ENCODE measurements around the gene GLRX5.
"Not testable (repeated sequence)": the region's sequence is repeated elsewhere in the genome, so short reads cannot be mapped to it uniquely, and the experiment has no call there.

The GLRX5 gene

DNA sequence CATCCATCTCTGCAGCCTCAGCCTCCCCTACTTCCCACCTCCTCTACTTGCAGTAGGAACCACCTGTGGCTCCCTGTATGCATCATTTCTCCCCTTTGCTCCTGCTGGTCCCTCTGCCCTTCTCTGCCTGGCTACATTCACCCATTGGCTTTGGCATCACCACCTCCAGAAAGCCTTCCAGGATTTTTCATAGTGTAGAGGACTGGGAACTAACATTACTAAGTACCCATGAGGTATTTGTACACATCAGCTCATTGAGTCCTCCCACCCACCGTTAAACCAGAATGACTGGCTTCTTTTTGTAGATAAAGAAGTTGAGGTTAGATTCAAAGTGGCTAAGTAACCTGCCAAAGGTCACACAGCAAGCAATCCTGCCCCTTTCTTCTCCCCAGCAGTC is 35.5 kb upstream of the GLRX5 start:
- DNase-seq (ENCODE audit: low spot score), result no peak

DNA sequence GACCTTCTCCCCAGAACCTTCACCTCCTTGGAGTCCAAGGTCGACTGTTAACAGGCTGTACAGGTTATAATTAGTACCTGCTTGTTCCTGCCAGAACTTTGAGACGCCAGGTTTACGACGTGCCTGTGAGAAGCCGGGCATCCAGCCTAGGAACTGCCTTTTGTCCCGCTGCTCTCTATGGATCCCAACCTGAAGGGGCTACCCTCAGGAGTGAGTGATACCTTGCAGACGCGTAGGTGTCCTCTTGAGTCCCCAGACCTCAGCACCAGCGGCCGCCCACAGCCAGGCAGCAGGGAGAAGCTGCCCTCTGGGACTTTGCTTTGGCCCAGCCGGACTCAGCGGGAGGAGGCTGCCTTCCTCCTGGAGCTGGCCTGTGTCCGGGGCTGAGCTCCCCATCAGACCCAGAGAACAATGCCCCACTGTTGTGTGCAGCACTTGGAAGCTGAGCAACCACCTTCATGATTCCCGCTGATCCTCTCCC is 34.6 kb upstream of the GLRX5 start:
- DNase-seq (ENCODE audit: low spot score), result no peak

DNA sequence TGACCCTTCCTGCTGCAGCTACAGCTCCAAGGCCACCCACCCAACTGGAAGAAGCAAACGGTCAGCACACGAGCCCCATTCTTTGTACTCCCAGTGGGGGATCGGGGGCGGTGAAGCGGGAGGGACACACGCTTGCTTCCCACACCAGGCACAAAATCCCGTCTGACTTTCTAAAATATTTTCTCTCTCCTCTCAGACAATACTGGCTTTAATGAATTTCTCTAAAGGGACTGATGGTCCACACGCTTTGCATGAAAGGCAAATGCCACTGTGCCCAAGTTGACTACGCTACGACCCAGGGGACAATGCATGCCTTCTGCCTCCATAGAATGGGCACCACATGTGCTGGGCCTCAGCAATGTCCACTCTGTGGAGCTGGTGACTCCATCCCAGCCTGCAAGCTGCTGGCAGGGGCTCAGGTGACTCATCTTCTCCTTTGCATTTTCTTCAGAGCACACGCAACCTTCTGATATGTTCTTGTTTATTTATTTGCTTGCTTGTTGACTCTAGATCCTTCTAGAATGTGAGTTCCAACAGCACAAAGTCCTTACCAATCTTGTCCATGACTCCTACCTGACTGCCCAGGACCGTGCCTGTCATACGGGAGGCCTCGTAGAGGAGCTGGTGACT is 34.0 kb upstream of the GLRX5 start:
- peak; percentile 91 for DNase-seq (ENCODE audit: low spot score)

DNA sequence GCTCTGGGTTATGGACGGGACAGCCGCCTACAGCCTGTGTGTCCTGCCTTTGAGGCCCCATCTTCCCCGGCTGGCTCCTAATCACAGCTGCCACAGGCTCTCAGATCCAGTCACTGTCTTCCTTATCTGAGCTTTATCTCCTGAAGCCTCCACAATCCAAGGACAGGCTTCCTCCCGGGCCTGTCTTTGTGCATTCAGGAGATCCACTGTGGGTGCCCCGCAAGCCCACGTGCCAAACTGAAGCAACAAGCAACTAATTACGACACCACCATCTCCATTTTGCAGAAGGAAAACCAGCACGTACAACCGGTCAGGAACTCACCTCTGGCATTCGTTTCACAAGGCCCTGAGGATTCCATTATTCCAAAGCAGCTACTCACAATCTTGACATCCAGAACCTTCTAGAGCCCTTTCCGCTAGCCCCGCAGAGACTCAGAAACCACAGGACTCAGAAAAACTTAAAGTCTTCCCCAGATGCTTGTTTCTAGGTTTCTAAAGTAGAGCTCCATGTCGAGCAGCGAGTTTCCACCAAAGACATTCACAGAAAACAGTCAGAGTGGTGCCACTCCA is 32.4 kb upstream of the GLRX5 start:
- no peak for DNase-seq (ENCODE audit: low spot score)

DNA sequence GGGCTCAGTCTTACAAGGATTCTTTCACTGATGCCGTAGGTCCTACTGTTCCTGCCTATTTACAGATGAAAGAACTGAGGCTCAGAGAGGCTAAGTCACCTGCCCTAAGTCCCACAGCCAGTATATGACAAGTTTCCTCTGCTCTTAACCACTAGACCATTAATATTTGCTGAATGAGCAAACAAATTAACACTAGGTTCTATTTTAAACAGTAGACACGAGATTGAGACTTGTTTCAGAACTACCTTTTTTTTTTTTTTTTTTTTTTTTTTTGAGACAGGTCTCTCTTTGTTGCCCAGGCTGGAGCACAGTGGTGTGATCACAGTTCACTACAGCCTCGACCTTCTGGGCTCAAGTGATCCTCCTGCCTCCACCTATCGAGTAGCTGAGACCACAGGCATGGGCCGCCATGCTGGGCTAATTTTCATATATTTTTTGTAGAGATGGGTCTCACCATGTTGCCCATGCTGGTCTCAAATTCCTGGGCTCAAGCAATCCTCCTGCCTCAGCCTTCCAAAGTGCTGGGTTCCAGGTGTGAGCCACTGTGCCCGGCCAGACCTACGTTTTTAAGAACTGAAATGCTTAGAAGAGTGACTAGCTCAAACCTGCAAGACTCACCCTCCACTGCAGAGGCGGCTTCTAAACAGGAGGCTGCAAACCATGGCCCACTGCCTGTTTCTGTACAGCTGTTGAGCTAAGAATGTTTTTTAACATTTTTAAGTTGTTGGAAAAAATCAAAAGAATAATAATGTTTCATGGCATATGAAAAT is 31.3 kb upstream of the GLRX5 start:
- DNase-seq (ENCODE audit: low spot score), result no peak

DNA sequence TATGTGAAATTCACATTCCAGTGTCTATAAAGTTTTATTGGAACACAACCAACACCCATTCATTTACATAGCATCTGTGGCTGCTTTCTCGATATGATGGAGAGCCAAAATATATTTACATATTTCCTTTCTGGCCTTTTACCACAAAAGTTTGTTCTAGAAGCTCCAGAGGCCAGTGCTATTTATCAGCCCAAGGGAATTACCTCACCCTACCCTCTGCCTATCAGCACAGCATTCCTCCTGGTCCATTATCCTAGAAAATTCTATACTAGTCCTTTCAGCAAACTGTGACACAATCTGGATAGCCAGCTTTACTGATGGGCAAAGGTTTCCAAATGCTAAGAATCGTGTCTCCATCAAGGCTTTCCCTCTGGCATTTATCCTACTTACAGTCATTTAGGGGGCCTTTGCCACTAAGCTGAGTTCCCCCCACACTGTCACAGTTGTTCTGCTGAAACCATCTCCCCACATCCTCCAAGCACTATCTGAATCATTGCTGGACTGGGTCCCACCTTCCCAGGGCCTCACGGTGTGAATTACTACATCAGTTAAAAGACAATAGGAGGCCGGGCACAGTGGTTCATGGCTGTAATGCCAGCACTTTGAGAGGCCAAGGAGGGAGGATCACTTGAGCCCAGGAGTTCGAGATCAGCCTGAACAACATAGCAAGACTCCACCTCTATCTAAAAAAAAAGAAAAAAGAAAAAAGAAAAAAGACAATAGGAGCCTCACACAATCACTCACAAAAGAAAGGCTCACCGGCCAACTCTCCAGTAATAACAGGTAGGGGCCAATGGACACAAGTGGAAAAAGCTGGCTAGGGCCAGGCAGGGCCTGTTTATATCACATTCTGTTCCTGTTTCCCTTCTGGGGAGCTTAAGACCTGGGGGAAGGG is 30.5 kb upstream of the GLRX5 start:
- peak; percentile 60 for DNase-seq (ENCODE audit: low spot score)

DNA sequence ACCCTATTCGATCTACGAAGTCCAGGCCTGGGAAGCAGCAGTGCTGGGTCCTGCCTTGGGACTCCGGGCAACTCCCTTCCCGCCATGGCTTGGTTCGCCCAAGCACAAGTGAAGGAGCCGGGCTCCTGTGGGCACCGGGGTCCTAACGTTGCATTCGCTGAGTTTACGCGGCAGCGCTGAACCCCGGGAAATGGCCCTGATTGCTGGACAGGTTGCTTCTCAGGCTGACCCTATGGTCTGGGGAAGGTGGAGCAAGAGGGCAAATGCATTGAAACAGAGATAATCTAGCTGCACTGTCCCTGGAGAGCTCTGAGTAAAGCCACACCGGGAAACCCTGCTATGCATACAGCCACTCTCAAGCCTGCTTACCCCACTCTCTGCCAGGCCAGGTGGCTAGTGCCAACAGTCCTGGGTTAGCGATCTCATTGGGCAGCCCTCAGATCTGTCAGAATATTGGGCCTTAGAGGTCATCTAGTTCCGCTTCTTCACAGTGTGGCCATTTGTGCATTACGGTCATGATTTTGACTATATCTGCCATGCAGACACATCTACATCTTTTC is 29.7 kb upstream of the GLRX5 start:
- no peak for DNase-seq (ENCODE audit: low spot score)

DNA sequence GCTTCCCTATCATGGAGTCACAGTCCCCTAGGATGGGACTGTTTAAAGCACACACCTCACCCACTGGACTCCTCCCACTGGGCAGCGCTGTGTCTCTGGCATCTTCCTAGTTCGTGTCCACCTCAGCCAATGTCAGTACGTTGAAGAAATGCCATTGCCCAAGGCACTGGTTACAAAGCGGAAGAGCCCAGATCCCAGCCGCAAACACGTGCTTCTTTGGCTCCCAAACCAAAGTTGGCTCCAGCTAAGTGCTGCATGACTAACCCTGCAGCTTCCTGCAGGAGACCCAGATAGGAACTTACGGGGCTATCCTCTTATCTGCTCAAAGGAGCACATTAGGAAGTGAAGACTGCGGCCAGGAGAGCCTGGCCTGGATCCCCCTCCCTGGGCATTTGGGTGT is 27.7 kb upstream of the GLRX5 start:
- peak; percentile 95 for DNase-seq (ENCODE audit: low spot score)

DNA sequence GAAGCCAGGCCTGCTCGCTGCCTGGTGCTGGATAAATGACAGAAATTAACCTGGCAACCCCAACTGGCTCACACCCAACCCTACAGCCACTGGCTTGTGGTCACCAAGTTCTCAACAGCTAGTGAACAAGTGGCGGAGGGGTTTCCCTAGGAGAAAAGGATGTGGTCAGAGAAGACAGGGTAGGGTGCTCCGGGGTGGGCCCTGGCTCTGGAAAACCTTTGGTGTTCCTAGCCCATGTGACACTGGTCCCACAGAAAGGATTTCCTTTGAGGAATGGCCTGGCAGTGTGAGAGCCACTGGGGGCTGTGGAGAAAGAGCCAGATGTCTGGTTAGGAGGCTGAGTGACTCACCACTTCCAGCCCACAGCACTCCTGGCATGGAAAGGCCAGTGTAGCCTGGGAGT is 27.1 kb upstream of the GLRX5 start:
- peak; percentile 78 for DNase-seq (ENCODE audit: low spot score)

DNA sequence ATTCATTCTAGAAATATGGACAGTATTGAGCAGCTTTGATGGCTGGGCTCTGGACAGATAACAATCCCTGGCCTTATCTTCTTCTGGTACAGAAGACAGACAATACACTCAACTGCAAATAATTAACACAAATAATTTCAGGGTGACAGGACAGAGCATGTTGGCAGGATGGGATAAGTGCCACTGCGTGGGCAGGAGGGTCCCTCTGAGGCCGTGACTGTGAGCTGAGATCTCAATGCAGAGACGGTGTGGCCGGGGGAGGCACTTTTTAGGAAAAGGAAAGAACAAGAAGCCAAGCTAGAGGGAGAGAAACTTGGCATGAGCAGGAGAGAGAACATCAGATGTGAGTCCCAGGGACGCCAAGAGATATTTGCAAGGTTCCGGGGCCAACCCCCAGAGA is 26.5 kb upstream of the GLRX5 start:
- DNase-seq (ENCODE audit: low spot score), result no peak

DNA sequence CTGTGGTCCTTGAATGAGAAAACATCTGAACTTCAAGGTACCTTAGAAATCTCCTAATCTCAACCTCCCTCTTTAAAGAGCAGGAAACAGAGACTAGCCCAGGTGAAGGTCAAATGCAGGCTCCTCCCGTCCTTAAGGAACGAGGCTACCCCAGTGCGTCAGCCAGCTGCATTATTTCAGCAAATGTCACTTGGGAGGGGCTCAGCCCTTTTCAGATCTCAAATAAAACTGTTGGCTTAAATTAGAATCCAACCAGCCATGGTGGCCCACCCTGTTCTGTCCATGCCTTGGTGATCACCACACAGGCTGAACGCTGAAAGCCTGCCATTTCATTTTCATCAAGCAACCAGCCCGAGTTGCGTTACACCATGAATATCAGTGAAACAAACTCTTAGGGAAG is 25.4 kb upstream of the GLRX5 start:
- DNase-seq (ENCODE audit: low spot score), result no peak

DNA sequence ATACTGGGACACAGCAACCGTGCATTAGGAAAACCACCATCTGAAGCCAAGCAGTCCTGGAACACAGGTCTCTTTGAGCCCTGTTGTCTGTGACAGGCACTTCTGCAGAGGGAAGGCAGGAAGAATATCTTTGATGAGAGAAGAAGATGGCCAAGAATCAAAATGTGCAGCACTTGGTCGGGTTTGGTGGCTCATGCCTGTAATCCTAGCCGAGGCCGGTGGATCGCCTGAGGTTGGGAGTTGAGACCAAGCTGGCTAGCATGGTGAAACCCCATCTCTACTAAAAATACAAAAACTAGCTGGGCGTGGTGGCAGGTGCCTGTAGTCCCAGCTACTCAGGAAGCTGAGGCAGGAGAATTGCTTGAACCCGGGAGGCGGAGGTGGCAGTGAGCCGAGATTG is 24.5 kb upstream of the GLRX5 start:
- not testable (repeated sequence) for DNase-seq (ENCODE audit: low spot score)

DNA sequence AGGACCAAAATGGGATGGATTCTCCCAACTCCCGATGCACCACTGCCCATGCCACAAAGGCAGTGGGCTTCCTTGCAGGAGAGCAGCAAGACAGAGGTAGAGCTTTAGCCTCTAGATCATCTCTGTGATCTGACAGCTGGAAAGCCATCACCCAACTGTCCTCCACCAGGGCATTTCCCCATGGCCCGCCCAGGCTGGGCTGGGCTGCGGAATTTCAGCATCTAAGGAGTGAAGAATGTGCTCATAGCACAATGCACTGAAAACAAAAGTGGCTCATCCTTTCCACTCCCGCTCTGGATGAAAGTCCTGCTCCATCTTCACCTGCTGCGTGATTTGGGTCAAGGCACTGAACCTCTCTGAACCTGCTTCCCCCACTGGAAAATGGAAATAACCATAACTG is 24.0 kb upstream of the GLRX5 start:
- peak; percentile 53 for DNase-seq (ENCODE audit: low spot score)

DNA sequence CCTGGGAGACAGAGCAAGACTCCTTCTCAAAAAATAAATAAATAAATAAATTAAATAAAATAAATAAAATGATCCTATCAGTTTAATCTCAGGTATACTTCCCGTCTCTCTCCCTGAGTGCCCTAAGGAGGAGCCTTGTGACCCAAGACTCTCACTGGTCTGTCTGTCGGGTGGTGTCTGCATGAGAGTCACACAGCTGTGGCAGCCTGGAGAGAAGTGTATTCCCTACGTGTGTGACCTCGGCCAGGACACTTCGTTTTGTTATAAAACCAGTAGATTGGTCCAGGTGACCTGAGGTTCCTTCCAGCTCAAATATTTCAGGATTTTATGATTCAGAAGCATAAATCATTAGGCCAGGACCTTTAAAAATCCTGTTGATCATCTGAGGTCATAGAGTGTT is 23.2 kb upstream of the GLRX5 start:
- DNase-seq (ENCODE audit: low spot score), result no peak

DNA sequence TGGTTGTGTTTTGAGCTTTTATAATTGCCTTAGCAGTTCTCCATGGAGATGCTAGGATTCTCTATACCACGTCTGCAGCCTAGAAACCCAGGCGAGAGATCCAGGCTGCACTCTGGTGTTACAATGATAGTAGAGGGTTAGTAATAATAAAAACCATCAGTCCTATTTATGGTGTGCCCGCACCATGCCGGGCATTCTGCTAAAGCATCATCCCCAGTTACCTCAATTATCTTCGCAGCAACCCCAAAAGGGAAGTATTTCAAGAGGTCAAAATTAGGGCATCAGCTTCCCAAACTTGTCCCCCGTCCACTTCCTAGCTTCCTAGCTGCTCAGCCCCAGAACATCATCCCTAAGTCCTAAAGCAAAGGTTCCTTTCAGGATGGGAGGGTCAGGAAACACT is 21.6 kb upstream of the GLRX5 start:
- DNase-seq (ENCODE audit: low spot score), result no peak

DNA sequence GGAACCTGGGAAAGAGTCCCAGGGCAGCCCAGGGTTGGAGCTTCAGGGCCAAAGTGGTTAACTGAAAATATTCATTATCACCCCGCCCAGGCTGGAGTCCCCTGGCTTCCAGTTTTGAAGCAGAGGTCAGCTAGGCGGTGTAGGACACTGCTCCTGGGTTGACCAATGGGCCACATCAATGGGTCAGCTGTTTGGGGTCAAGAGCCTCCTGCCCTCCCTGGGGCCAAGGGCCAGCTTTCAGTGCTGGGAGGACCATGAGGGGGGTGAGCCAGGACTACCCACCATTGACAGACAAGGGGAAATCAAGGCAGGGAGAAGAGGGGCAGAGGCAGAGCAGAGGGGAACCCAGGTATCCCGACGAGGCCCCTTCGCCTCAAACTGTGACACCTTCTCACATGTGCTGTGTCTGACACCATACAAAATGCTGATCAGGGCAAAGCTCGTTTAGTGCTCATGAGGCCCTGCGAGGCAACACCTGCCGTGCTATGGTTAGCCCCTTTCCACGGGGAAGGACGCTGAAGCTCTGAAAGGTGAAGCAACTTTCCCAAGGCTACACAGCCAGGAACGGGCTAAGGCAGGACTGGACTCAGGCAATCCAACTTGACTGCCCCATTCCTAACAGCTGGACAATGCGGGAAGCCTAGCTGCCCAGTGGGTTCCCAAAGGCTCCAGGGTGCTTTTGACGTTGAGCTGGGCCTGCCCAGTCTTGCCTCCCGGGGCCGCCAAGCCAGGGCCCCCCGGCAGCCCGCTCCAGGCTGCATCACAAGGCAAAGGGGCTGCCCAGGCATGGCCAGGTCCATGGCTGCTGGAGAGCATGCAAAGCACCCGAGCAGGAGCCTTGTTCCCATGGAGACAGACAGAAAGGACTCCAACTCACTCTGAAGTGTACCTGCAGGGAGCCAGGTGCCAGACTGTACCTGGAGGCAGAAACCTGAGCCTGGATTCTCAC is 20.4 kb upstream of the GLRX5 start:
- no peak for DNase-seq (ENCODE audit: low spot score)

DNA sequence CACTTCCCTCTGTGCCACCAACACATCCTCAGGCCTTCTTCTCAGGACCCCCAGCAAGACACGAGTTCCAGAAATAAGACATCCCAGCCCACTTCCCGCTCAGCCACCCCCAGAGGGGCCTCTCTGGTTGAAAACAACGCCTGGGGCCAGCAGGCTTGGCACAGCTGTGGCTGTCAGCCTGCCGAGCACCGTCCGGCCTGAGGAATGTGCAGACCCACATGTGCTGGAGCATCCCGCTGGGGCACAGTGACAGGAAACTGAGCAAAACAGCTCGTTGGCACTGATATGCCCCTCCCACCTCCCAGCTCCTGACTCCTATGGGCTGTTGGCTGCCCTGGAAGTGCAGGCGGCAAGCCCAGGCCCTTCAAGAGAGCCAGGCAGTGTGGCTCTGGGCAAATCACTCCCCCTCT is 19.8 kb upstream of the GLRX5 start:
- peak; percentile 55 for DNase-seq (ENCODE audit: low spot score)

DNA sequence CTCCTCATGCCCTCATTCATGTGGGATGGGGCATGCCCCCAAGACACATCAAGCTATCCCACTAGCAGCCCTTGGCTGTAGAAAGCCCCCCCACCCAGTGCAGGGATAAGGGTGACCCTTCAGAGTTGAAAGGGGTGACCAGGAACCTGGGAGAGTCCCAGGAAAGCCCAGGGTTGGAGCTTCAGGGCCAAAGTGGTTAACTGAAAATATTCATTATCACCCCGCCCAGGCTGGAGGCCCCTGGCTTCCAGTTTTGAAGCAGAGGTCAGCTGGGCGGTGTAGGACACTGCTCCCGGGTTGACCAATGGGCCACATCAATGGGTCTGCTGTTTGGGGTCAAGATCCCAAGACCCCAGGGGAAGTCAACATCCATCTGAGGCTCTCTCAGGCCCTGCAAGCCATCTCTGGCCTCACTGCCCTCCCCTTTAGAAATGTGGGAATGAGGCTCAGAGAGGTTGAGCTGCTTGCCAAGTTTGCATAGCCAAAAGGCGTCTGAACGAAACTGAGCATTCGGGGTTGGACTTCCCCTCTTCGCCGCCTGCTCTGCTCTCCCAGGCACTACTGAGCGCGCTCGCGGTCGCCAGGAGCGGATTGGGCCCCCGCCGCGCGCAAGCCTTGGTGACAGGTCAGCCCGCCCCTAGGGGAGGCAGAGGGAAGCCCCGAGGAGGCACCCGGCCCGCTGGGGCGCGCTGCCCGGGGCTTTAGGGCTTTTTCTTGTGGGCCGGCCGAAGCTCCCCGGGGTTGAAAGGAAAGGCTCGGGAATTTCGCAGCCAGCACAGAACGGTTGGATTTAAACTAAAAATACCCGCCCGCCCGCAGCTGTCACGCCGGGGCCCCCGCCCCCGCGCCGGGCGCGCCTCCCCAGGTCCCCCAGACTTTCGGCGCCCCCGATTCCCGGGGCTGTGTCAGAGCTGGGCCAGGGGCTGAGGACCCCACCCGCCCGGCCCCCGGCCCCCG is 19.0 kb upstream of the GLRX5 start:
- peak; percentile 57 for DNase-seq (ENCODE audit: low spot score)

DNA sequence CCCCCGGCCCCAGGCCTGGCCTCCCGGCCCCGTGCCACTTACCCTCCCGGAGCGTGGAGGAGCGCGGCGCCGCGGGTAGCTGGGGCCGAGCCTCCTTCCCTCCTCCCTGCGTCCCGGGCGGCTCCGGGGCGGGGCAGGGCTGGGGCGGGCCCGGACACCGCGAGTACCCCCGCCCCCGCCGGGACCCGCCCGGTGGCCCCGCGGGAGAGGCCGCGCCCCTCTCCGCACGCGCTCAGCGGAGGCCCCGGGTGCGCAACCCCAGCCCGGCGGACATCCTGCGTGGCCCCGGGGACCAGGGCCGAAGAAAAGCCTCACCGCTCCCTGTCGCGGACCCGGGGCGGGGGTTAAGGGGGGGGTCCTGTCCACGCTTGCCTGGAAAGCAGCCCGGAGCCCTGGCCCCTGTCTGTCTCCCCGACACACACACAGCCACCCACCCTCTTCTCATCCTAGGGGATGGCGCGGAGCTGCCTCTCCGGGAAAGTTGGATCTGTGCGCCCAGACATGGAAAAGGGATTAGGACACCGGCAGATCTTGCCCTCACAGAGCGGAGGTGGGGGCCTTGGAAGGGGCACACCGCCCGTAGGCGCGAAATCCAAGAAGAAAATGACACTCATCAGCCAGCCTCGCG is 18.2 kb upstream of the GLRX5 start, which contains the start of gene SYNE3:
Gene SYNE3, minus strand, starts transcription at position 97 of the 628 bp plus-strand sequence. CDS start 40,829 bp downstream, outside the sequence.
- peak; percentile 88 for DNase-seq (ENCODE audit: low spot score)
